Dermis microvascular lymphatic vessel endothelial cell (primary cell): Measurements from ENCODE around the gene ASB15. TPM values are rescaled to one million over a fixed set of nuclear protein-coding genes. Genes with fewer than 3 reads are reported as not detected.
A peak's percentile ranks its signal among the peaks of the same experiment; 100 is the strongest.
"Not testable (repeated sequence)": the region's sequence is repeated elsewhere in the genome, so short reads cannot be mapped to it uniquely, and the experiment has no call there.

ENCODE experiments used
- DNase-seq, 2 donors: peaks; one replicate each; pipeline versions ENCODE4 v3.0.0 to v3.0.0-alpha.2; 2010; ENCODE audit warnings: low read depth in 2 of 2
- total RNA-seq: library from RNA; depleted of rRNA; stranded (reverse); fragments of >200 nt; gene quantifications from 2 replicates; pipeline ENCODE4 v1.2.1, GENCODE V29; 2014

Gene ASB15
- total RNA-seq, 1 donor from 2014 or later, result not detected

DNA sequence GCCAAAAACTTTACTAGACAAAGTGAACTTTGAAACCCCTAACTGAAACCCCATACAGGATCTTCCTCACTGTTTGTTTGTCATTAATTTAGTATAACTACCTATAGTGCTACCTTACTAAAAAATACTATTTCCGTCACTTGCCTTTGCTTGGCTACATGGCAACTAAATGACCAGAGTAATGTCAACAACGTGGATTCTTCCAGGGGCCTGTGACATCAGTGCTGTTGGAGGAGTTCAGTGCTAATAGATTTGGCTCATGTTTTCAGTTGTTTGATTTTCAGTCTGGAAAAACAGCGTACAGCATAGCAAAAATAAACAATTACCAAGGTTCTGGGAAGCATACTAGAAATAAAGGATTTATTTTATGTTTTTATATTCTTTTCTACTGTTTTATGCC is 3.0 kb upstream of the ASB15 start:
- no peak for DNase-seq

GRCh38 chr7:123599766-123600165 is 1.9 kb upstream of the ASB15 start:
- no peak for DNase-seq

- no peak for DNase-seq
Measured at GRCh38 chr7:123600876-123601275, 745 bp upstream of the ASB15 start.

DNA sequence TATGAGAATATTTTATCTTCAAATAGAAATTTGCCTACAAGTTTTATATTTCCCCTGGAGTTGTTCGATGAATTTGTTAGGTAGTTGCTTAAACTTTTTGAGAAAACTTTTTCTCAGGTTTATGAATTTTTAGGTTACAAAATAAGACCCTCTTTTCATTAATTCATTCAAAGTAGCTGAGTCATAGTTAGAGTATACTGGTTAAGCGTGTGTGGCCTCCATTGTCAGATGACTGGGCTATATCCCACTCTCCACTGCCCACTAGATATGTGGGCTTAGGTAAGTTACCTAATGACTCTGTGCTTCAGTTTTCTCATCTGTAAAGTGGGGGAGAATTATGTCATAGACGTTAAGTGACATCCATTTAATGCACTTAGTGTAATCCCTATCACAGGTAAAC is 1.0 kb downstream of the ASB15 start:
- DNase-seq, result no peak

DNA sequence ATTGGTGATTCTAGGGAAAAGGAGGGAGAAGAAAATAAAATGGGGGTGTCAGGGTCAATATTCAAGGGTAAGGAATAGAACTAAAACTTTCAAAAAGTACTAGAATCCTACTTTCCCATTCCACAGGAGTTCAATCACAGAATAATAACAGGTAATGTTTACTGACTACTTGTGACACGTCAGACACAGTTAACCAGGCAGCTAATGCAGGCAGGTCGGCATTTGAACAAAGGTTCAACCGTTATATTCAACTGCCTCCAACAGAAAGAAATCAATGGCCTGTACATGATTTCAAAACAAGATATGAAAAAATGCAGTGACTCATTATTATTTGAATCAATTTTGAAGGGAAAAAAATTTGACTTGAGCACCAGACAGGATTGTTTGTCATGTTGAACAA is 3.1 kb downstream of the ASB15 start:
- DNase-seq, result no peak

DNA sequence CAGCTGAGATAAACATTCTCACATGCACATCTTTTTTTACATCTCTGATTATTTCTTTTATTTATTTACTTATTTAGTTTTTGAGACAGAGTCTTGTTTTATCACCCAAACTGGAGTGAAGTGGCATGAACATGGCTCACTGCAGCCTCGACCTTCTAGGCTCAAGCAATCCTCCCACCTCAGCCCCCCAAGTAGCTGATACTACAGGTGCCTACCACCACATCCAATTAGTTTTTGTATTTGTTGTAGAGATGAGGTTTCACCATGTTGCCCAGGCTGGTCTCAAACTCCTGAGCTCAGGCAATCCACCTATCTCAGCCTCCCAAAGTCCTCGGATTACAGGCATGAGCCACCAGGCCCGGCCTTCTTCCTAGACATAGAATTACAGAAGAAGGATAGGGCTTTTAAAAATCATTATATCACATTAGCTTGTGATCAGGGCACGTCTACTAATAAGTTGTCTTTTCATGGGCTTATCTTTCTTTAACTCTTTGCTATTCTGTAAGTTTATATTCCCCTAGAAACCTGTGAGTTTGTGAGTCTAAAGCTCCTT is 5.9 kb downstream of the ASB15 start:
- DNase-seq, result no peak

GRCh38 chr7:123608991-123609882 is 7.6 kb downstream of the ASB15 start:
- DNase-seq, result no peak

GRCh38 chr7:123609883-123610239 is 8.2 kb downstream of the ASB15 start:
- DNase-seq, result no peak

DNA sequence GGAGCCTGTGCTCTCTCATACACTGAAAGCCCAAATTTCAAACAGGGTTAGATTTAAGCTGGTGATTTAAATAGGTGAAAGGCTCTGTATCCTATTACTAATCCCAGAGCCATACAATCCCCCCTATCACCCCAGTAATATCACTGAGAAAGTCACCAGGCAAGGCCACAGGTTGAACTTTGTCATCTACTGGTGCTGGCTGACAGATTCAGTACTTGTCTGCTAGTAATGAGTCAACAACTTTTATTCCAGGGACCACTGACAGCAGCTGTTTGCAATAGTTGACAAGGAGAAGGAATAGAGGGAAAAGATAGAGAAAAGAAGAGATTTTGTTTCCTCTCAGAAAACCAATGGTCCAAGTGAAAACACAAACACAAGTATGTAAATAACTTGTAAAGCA is 10.4 kb downstream of the ASB15 start:
- DNase-seq, result no peak

GRCh38 chr7:123615344-123615743 is 13.7 kb downstream of the ASB15 start:
- no peak for DNase-seq

DNA sequence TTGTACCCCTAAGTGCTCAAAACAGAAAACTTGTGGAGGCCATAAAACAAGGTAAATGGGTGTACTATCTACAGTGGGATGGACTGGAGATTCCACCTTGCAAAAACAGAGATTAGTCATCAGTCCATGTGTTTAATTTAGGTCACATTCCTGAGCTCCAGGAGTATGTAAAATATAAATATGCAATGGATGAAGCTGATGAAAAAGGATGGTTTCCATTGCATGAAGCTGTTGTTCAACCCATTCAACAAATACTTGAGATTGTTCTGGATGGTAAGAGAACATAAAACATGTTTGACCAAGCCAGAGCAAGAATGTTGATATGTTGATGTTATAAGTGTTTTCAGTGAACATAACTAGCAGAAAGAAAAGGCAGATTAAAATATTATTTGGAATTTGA is 14.6 kb downstream of the ASB15 start:
- no peak for DNase-seq

DNA sequence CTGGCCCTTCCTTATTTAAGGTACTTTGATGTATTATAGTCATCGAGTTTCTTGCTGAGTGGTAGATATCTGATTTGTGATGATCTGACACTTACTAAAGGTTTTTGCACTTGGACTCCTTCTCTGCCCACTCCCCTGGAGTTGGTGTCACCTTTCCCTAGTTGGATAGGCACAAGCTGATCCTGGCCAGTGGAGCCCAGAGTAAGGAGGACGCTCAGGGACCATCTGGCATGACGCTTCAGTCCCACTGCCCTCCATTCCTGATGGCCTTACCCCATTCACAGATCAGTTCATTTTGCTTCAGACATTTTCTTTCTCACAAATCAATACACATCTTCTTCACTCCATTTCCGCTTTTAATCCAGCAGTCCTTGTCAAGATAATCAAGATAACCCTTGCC is 20.1 kb downstream of the ASB15 start:
- DNase-seq, result no peak

DNA sequence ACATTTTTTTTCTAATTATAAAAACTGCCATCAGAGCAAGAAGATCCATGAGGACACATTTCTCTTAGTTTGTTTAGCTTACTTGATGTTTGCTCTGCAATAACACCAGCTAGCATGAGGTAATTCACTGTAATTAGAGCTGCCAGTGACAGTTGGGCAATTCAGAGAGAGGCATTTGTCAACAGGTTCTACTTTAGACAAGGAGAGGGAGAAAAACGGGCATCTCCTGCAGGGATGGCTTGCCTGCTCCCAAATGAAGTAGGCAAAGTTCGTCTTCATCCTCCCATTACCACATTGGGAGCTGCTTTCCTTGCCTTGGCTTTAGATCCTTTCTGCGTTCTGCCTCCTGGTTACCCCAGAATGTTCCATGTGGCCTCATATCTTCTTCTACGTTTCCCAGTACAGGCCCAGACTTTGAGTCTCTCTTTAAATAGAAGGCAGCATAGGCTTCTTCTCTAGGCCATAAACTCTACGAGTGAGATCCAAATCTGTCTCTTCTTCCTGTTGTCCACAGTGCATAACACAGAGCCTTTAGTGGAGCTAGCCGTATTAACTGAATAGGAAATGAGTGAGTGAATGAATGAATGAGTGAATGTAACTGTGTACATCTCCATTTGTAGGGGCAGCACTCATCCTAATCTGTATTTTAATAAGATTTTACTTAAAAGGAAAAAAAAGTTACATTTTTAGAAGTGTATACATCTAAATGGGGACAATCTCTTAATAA is 21.2 kb downstream of the ASB15 start:
- no peak for DNase-seq

DNA sequence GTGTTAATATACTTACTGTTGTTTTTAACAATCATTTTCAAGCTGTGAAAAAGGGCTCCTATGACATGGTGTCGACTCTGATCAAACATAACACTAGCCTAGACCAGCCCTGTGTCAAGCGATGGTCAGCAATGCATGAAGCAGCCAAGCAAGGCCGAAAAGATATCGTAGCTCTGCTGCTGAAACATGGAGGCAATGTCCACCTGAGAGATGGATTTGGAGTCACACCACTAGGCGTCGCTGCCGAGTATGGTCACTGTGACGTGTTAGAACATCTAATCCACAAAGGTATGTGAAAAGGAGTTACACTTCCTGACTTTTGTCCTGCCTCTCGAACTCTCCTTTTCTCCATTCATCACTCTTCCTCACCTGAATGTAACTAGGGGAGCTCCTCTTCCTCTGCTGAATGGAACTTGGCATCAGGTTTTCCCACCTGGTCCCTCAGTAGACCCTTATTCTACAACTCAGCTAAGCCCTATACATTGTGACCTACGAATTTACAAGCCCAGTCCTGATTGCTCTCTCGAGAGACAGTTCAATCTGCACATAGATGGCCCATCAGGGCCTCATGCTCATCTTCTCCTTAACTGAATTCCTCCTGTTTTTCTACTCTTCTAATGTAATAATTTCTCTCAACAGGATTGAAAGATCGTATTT is 23.0 kb downstream of the ASB15 start:
- peak in 1 of 2 donors; percentile 35 for DNase-seq

- no peak for DNase-seq
Measured at GRCh38 chr7:123625254-123625653, 23.6 kb downstream of the ASB15 start.

DNA sequence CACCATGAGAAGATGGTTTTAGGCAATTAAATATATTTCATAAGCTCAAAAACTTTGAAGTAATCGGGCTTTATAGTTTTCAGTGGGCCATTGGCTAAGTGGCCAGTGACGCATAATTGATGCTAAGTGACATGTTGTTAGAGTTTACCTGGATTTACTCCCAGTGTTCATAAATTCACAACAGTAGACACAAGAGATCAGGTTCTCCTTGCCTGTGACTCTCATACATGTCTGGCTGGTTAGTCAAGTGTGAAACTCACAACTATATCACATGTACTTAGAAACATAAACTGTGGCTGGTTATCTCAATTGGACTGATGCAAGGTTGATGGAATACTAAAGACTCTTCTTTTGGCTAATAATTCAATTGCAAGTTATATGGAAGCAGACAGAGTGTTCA is 26.2 kb downstream of the ASB15 start:
- no peak for DNase-seq

DNA sequence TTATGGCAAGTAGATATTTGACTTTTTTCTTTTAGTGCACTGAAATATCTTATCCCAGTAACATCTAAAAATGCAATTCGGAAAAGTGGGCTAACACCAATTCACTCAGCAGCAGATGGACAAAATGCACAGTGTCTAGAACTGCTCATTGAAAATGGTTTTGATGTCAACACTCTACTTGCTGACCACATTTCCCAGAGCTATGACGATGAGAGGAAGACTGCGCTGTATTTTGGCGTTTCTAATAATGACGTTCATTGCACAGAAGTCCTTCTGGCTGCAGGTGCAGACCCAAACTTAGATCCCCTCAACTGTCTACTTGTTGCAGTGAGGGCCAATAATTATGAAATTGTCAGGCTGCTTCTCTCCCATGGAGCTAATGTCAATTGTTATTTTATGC is 27.2 kb downstream of the ASB15 start:
- no peak for DNase-seq

DNA sequence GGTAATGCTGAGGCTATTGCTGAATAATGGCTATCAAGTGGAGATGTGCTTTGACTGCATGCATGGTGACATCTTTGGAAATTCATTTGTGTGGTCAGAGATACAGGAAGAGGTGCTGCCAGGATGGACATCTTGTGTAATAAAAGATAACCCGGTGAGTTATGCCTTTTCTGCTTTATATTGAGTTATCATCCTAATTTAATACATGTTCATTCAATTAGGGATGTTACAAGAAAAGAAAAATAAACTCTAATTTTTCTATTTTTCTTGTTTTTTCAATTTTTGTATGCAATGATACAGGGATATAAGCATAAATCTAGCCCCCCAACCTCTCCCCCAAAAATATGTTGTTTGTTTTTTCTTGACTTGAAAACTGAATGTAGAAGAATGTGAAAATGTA is 27.7 kb downstream of the ASB15 start:
- no peak for DNase-seq

GRCh38 chr7:123632808-123633207 is 31.2 kb downstream of the ASB15 start:
- no peak for DNase-seq

GRCh38 chr7:123633553-123633952 is 31.9 kb downstream of the ASB15 start:
- DNase-seq, result peak; percentile 10 to 89

- not testable (repeated sequence) for DNase-seq
Measured at GRCh38 chr7:123634011-123634573, 32.5 kb downstream of the ASB15 start.
